ENCODE results near the gene TSPOAP1. TPM values are rescaled to one million over a fixed set of nuclear protein-coding genes. Genes with fewer than 3 reads are reported as not detected.

TSPOAP1 gene
- total RNA-seq, 1 donor from 2014 or later: 27.9 TPM

DNA sequence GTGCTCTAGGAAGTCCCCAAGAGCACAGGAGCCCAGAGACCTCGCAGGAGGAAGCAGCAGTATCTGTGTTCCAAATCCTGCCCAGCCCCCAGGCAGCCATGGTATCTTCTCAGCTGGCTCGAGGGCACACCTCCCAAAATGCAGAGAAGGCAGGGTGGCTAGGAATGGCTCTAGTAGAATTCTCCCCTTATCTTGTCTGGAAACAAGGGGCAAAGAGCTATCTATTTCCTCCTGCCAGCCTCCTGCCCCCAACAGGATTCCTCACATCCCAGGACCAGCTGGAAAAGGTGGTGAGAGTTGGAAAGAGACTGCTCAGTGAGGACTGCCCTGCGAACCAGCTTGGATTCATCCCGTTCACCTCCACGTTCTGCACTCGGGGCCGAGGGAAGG lies 8.6 kb upstream of the TSPOAP1 start:
- Mint-ChIP-seq H3K36me3 (ENCODE audit: low read depth) (no peaks in the 10 kb centered on the region), H3K27ac (ENCODE audit: unreplicated experiment) (peak overlapping the region; percentile 57), H3K4me3 (no peak overlapping the region), H3K27me3 (ENCODE audit: low read depth) (no peaks in the 10 kb centered on the region), H3K4me1 (peaks cover 19% of the 10 kb centered on the region), H3K9me3 (no peaks in the 10 kb centered on the region)
- TF ChIP-seq, protein P1, sequence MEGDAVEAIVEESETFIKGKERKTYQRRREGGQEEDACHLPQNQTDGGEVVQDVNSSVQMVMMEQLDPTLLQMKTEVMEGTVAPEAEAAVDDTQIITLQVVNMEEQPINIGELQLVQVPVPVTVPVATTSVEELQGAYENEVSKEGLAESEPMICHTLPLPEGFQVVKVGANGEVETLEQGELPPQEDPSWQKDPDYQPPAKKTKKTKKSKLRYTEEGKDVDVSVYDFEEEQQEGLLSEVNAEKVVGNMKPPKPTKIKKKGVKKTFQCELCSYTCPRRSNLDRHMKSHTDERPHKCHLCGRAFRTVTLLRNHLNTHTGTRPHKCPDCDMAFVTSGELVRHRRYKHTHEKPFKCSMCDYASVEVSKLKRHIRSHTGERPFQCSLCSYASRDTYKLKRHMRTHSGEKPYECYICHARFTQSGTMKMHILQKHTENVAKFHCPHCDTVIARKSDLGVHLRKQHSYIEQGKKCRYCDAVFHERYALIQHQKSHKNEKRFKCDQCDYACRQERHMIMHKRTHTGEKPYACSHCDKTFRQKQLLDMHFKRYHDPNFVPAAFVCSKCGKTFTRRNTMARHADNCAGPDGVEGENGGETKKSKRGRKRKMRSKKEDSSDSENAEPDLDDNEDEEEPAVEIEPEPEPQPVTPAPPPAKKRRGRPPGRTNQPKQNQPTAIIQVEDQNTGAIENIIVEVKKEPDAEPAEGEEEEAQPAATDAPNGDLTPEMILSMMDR (conservative IDR thresholded peaks at IDR 0.05): no peak
- no peak for DNase-seq (ENCODE audit: low read depth, low spot score)

DNA sequence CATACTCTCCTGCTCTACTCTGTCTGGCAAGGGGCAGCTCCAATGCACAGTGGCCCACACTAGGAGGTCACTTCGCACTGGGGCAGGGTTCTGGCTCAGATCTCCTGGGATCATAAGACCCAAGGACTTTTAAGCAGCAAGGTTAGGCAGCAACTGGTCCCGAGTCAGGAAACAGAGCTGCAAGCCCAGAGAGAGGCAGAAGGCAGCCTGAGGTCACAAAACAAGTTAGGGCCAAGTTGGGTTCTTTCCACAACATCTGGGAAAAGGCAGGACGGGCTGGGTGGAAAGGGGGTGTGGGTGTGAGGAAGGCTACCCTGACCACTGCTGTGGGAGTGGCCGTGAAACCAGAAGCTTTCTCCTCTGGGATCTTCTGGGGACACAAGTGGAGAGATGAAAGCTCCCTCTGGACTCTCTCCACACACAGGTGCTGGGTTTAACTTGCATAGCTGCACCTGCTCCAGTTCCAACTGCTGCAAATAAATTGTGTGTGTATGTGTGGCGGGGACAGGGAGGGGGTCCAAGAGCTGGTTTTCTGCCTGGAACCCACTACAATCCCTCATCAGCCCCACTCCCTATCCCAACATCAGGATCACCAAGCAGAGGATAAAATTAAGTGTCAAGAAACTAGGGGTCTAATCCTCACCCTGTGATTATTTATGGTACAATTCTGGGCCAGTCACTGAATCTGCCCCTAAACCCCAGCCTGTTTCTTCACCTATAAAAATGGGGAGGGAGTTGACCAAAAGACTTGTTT lies 8.0 kb upstream of the TSPOAP1 start:
- Mint-ChIP-seq H3K27me3 (ENCODE audit: low read depth) (no peaks in the 10 kb centered on the region), H3K4me3 (no peak overlapping the region), H3K27ac (ENCODE audit: unreplicated experiment) (no peak overlapping the region), H3K36me3 (ENCODE audit: low read depth) (no peaks in the 10 kb centered on the region), H3K4me1 (peaks cover 19% of the 10 kb centered on the region), H3K9me3 (no peaks in the 10 kb centered on the region)
- TF ChIP-seq, protein P1 (conservative IDR thresholded peaks at IDR 0.05): no peak
- no peak for DNase-seq (ENCODE audit: low read depth, low spot score)

DNA sequence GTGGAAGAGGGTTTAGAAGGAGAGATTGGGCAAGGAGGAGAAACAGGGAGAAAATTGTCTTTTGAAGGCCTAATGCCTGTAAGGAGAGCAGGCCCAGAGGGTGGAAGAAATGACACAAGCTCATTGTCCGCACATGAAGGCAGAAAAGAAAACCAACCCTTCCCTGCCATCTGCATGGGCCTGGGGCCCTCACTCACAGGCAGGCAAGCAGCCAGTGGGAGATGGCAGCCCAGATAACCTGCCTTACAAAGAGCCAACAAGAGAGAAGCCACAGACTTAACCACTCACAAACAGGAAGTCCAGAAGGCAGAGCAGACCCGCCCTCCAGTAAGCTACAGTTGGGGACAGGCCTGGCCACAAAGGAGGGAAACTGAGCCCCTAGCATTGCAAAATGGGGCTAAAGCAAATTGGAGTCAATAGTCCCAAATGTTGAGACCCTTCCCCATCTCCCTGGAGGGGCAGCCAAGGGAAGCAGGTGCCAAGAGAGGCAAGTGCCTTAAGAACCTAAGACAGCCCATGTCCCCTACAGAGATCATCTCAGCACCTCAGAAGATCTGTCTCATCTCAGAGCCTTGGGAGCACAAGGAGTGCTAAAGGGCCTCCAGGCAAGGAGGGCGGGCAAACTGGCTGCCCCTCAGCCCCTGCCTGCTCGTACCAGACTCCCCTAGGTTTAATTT lies 7.3 kb upstream of the TSPOAP1 start:
- DNase-seq (ENCODE audit: low read depth, low spot score): no peak
- TF ChIP-seq, protein P1 (conservative IDR thresholded peaks at IDR 0.05): no peak
- Mint-ChIP-seq H3K27ac (ENCODE audit: unreplicated experiment) (peak overlapping the region; percentile 5), H3K4me3 (no peak overlapping the region), H3K4me1 (peaks cover 19% of the 10 kb centered on the region), H3K27me3 (ENCODE audit: low read depth) (no peaks in the 10 kb centered on the region), H3K36me3 (ENCODE audit: low read depth) (no peaks in the 10 kb centered on the region), H3K9me3 (no peaks in the 10 kb centered on the region)

GRCh38 chr17:58335061-58335731 lies 6.6 kb upstream of the TSPOAP1 start:
- no peak overlapping the region for H3K4me3 Mint-ChIP-seq
- no peaks in the 10 kb centered on the region for H3K36me3 Mint-ChIP-seq (ENCODE audit: low read depth)
- no peaks in the 10 kb centered on the region for H3K9me3 Mint-ChIP-seq
- no peak for DNase-seq (ENCODE audit: low read depth, low spot score)
- TF ChIP-seq, protein P1 (conservative IDR thresholded peaks at IDR 0.05): no peak
- H3K27ac Mint-ChIP-seq (ENCODE audit: unreplicated experiment): peak overlapping the region; percentile 5
- peaks cover 19% of the 10 kb centered on the region for H3K4me1 Mint-ChIP-seq
- no peaks in the 10 kb centered on the region for H3K27me3 Mint-ChIP-seq (ENCODE audit: low read depth)

DNA sequence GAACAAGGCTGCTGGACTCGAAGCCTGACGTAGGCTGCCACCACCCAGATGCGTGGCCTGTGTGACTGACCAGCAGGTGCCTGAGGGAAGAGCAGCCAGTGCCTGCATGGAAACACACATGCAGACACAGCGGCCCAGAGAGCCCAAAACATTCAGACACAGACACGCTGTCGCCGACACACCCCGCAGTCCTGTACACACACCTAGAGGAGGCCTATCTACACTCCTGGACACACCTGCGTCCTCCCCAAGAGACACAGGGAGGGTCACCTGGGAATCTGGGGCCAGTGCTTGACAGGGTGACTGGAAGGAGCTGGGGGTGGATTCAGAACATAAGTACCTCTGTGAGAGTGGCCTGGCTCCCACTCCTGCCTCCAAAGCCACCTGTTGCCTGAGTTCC lies 6.1 kb upstream of the TSPOAP1 start:
- Mint-ChIP-seq H3K4me3 (no peak overlapping the region), H3K36me3 (ENCODE audit: low read depth) (no peaks in the 10 kb centered on the region), H3K9me3 (no peaks in the 10 kb centered on the region), H3K27me3 (ENCODE audit: low read depth) (no peaks in the 10 kb centered on the region), H3K27ac (ENCODE audit: unreplicated experiment) (no peak overlapping the region), H3K4me1 (peaks cover 21% of the 10 kb centered on the region)
- DNase-seq (ENCODE audit: low read depth, low spot score): no peak
- TF ChIP-seq, protein P1 (conservative IDR thresholded peaks at IDR 0.05): no peak
